Measurements from ENCODE around the gene GUCA2B. TPM values are rescaled to one million over a fixed set of nuclear protein-coding genes. Genes with fewer than 3 reads are reported as not detected.

The GUCA2B gene
- total RNA-seq, 1 experiment from 2014 or later: not detected

- Histone ChIP-seq H4K91ac (ENCODE audit: insufficient read length, low read depth, low read length) (no peak overlapping the region), H3K14ac (ENCODE audit: insufficient read depth, low read length) (no peak overlapping the region), H3K27ac (ENCODE audit: insufficient read length, low read depth, low read length) (no peak overlapping the region), H3K4me1 (ENCODE audit: insufficient read depth, low read length) (peaks cover 5% of the 10 kb centered on the region; the same call in 1 of the 2 replicates), H3K9me3 (ENCODE audit: control insufficient read depth, low read depth, low read length) (no peaks in the 10 kb centered on the region), H3K23ac (ENCODE audit: insufficient read length, low read depth, low read length) (no peak overlapping the region), H3K23me2 (ENCODE audit: insufficient read length, low read depth, low read length, poor library complexity, severe bottlenecking) (no peaks in the 10 kb centered on the region), H3K4me2 (ENCODE audit: insufficient read depth, insufficient read length, low read length) (no peak overlapping the region), H2BK20ac (ENCODE audit: low read depth, low read length, poor library complexity, severe bottlenecking) (no peak overlapping the region), H2AFZ (ENCODE audit: low read length) (no peak overlapping the region), H4K8ac (replicated peaks; ENCODE audit: insufficient read length, low read depth, low read length) (no peak overlapping the region), H3K79me1 (ENCODE audit: insufficient read depth, low read depth, low read length, poor library complexity, severe bottlenecking) (no peaks in the 10 kb centered on the region), H2AK5ac (ENCODE audit: insufficient read length, low read length) (no peak overlapping the region), H3K56ac (ENCODE audit: insufficient read length, low read depth, low read length) (no peak overlapping the region), H3K18ac (ENCODE audit: insufficient read length, low read depth, low read length) (no peak overlapping the region), H2BK5ac (ENCODE audit: insufficient read length, low read length) (no peak overlapping the region), H2BK15ac (ENCODE audit: low read depth, low read length) (no peak overlapping the region), H3K9ac (ENCODE audit: extremely low read depth, insufficient read length, low read length) (no peak overlapping the region), H4K5ac (ENCODE audit: insufficient read length, low read depth, low read length) (no peak overlapping the region), H3K4ac (ENCODE audit: low read depth, low read length) (no peak overlapping the region), H2BK120ac (ENCODE audit: low read depth, low read length, poor library complexity, severe bottlenecking) (no peak overlapping the region), H3K79me2 (ENCODE audit: insufficient read depth, low read length) (no peaks in the 10 kb centered on the region), H3T11ph (ENCODE audit: low read length) (no peak overlapping the region), H2BK12ac (ENCODE audit: insufficient read length, low read depth, low read length) (no peak overlapping the region), H4K20me1 (ENCODE audit: control insufficient read depth, insufficient read depth, insufficient read length) (no peaks in the 10 kb centered on the region), H3K27me3 (ENCODE audit: insufficient read depth, low read length) (no peaks in the 10 kb centered on the region)
- Mint-ChIP-seq H3K4me3 (no peak overlapping the region), H3K36me3 (ENCODE audit: insufficient read depth in 1 of 3, low read depth in 3 of 3) (no peaks in the 10 kb centered on the region), H3K27ac (no peak overlapping the region), H3K4me1 (peaks cover 10 to 12% of the 10 kb centered on the region in 2 experiments), H3K27me3 (ENCODE audit: low read depth) (no peaks in the 10 kb centered on the region; the same call in 1 of the 2 replicates), H3K9me3 (no peaks in the 10 kb centered on the region; a peak in 1 of 5 replicates)
- WGBS (ENCODE audit: extremely low coverage, insufficient read length, low lambda C conversion rate): no CpG with 5 or more reads among the region's 5 CpGs
- TF ChIP-seq CTCF (conservative IDR thresholded peaks at IDR 0.05): no peak
- no peak for DNase-seq
Measured at GRCh38 chr1:42114229-42114628, 39.0 kb upstream of the GUCA2B start.
